ENCODE measurements around the gene NOS1AP.

The NOS1AP gene

GRCh38 chr1:162360237-162360873 lies 290.9 kb downstream of the NOS1AP start:
- Histone ChIP-seq H3K27me3 (replicated peaks) (no peaks in the 10 kb centered on the region), H3K4me3 (ENCODE audit: low read depth, low read length) (no peak overlapping the region), H3K27ac (no peak overlapping the region), H3K36me3 (replicated peaks) (no peaks in the 10 kb centered on the region)
- TF ChIP-seq CTCF (IDR thresholded peaks at IDR 0.05; ENCODE audit: low read depth, low read length, missing control alignments), result no peak
- in situ Hi-C loops (cut with HindIII; ENCODE audit: low pct_ligation_motif_present, low sequenced_read_pairs), result no loop called here
- no peak for DNase-seq

- Histone ChIP-seq H3K4me3 (ENCODE audit: low read depth, low read length) (no peak overlapping the region), H3K27ac (no peak overlapping the region), H3K36me3 (replicated peaks) (no peaks in the 10 kb centered on the region), H3K27me3 (replicated peaks) (no peaks in the 10 kb centered on the region)
- no peak for DNase-seq
- no peak for TF ChIP-seq CTCF (IDR thresholded peaks at IDR 0.05; ENCODE audit: low read depth, low read length, missing control alignments)
- in situ Hi-C loops (cut with HindIII; ENCODE audit: low pct_ligation_motif_present, low sequenced_read_pairs), result no loop called here
Observed at GRCh38 chr1:162360874-162361260, 291.4 kb downstream of the NOS1AP start.

- Histone ChIP-seq H3K27me3 (replicated peaks) (no peaks in the 10 kb centered on the region), H3K36me3 (replicated peaks) (no peaks in the 10 kb centered on the region), H3K27ac (no peak overlapping the region), H3K4me3 (ENCODE audit: low read depth, low read length) (no peak overlapping the region)
- no peak for TF ChIP-seq CTCF (IDR thresholded peaks at IDR 0.05; ENCODE audit: low read depth, low read length, missing control alignments)
- no peak for DNase-seq
- in situ Hi-C loops (cut with HindIII; ENCODE audit: low pct_ligation_motif_present, low sequenced_read_pairs), result no loop called here
Observed at GRCh38 chr1:162361349-162361748, 291.9 kb downstream of the NOS1AP start.

GRCh38 chr1:162363823-162364222 lies 294.3 kb downstream of the NOS1AP start:
- DNase-seq, result no peak
- Histone ChIP-seq H3K27ac (no peak overlapping the region), H3K27me3 (replicated peaks) (no peaks in the 10 kb centered on the region), H3K4me3 (ENCODE audit: low read depth, low read length) (no peak overlapping the region), H3K36me3 (replicated peaks) (no peaks in the 10 kb centered on the region)
- in situ Hi-C loops (cut with HindIII; ENCODE audit: low pct_ligation_motif_present, low sequenced_read_pairs), result no loop called here
- no peak for TF ChIP-seq CTCF (IDR thresholded peaks at IDR 0.05; ENCODE audit: low read depth, low read length, missing control alignments)

- TF ChIP-seq CTCF (IDR thresholded peaks at IDR 0.05; ENCODE audit: low read depth, low read length, missing control alignments), result no peak
- Histone ChIP-seq H3K27me3 (replicated peaks) (no peaks in the 10 kb centered on the region), H3K4me3 (ENCODE audit: low read depth, low read length) (no peak overlapping the region), H3K36me3 (replicated peaks) (no peaks in the 10 kb centered on the region), H3K27ac (no peak overlapping the region)
- DNase-seq, result no peak
- in situ Hi-C loops (cut with HindIII; ENCODE audit: low pct_ligation_motif_present, low sequenced_read_pairs), result no loop called here
Observed at GRCh38 chr1:162364498-162364897, 295.0 kb downstream of the NOS1AP start.
